Erythroblast (primary cell): ENCODE measurements around the gene SSX2IP.

Source experiments
- GATA1 ChIP-seq: IDR thresholded peaks from 2 replicates; pipeline ENCODE4 v1.6.1; 2011; ENCODE audit warnings: low read depth, mild to moderate bottlenecking, control low read depth, low read length, moderate library complexity
- POLR2A ChIP-seq: IDR thresholded peaks from 2 replicates; pipeline ENCODE4 v1.6.1; 2011; ENCODE audit warnings: mild to moderate bottlenecking, low read length

- TF ChIP-seq POLR2A (no peak), GATA1 (no peak)
These were observed 15.2 kb downstream of the SSX2IP start for GRCh38 chr1:84675106-84675505.
